GM18526 (cell line): ENCODE results near the gene UBE3A.

Experiments
- POLR2A ChIP-seq: IDR thresholded peaks from 3 replicates; pipeline ENCODE4 v1.6.1; 2011; ENCODE audit not compliant: insufficient read length; ENCODE audit errors: extremely low read depth

The UBE3A gene

GRCh38 chr15:25385986-25386385 lies 52.8 kb downstream of the UBE3A start:
- TF ChIP-seq POLR2A: no peak

GRCh38 chr15:25381579-25381978 lies 57.2 kb downstream of the UBE3A start:
- no peak for TF ChIP-seq POLR2A

GRCh38 chr15:25378501-25378901 lies 60.3 kb downstream of the UBE3A start:
- no peak for TF ChIP-seq POLR2A

- TF ChIP-seq POLR2A: no peak
Observed at GRCh38 chr15:25375557-25375956, 63.3 kb downstream of the UBE3A start.

GRCh38 chr15:25374143-25374542 lies 64.7 kb downstream of the UBE3A start:
- TF ChIP-seq POLR2A: no peak

- no peak for TF ChIP-seq POLR2A
Observed at GRCh38 chr15:25372298-25372697, 66.5 kb downstream of the UBE3A start.

- TF ChIP-seq POLR2A: no peak
Observed at GRCh38 chr15:25368850-25369249, 70.0 kb downstream of the UBE3A start.

- no peak for TF ChIP-seq POLR2A
Observed at GRCh38 chr15:25366058-25366457, 72.8 kb downstream of the UBE3A start.

GRCh38 chr15:25362545-25362944 lies 76.3 kb downstream of the UBE3A start:
- TF ChIP-seq POLR2A: no peak

GRCh38 chr15:25347707-25348106 lies 91.1 kb downstream of the UBE3A start:
- no peak for TF ChIP-seq POLR2A

GRCh38 chr15:25346371-25346770 lies 92.5 kb downstream of the UBE3A start:
- TF ChIP-seq POLR2A: no peak

- TF ChIP-seq POLR2A: no peak
Observed at GRCh38 chr15:25345943-25346342, 92.9 kb downstream of the UBE3A start.

GRCh38 chr15:25342629-25343028 lies 96.2 kb downstream of the UBE3A start:
- TF ChIP-seq POLR2A: no peak

GRCh38 chr15:25339431-25339830 lies 99.4 kb downstream of the UBE3A start:
- TF ChIP-seq POLR2A: no peak

GRCh38 chr15:25335279-25335678 lies 103.5 kb downstream of the UBE3A start:
- no peak for TF ChIP-seq POLR2A

GRCh38 chr15:25333049-25333448 lies 105.8 kb downstream of the UBE3A start:
- no peak for TF ChIP-seq POLR2A

- no peak for TF ChIP-seq POLR2A
Observed at GRCh38 chr15:25332306-25332705, 106.5 kb downstream of the UBE3A start.

GRCh38 chr15:25331860-25332259 lies 107.0 kb downstream of the UBE3A start:
- no peak for TF ChIP-seq POLR2A
